Astrocyte (in vitro differentiated cells and primary cell): ENCODE results near the gene PADI3. TPM values are rescaled to one million over a fixed set of nuclear protein-coding genes. Genes with fewer than 3 reads are reported as not detected.

Experiments
- DNase-seq: peaks from one replicate; pipeline ENCODE4 v3.0.0-alpha.2; 2010; ENCODE audit warnings: low read depth
- FAIRE-seq: peaks from 2 replicates; lab custom pipeline; 2011; peaks lifted over from hg19 to GRCh38; lab: Jason Lieb, UNC
- H2AFZ ChIP-seq: 2 replicates; pipeline ENCODE4 v1.6.0; 2012; ENCODE audit warnings: low read depth, low read length, inconsistent platforms
- H3K27ac ChIP-seq: 2 replicates; pipeline ENCODE4 v1.5.1; 2011; ENCODE audit warnings: low read depth, low read length, inconsistent platforms
- H3K27me3 ChIP-seq: 2 replicates; pipeline ENCODE4 v1.6.0; 2011; ENCODE audit warnings: low read length, inconsistent platforms; ENCODE audit not compliant: insufficient read depth
- H3K36me3 ChIP-seq: 2 replicates; pipeline ENCODE4 v1.5.1; 2011; ENCODE audit warnings: low read length, inconsistent platforms; ENCODE audit not compliant: insufficient read depth
- H3K4me1 ChIP-seq: 2 replicates; pipeline ENCODE4 v1.5.1; 2011; ENCODE audit warnings: low read length, inconsistent platforms; ENCODE audit not compliant: insufficient read depth
- H3K4me2 ChIP-seq: 2 replicates; pipeline ENCODE4 v1.6.0; 2012; ENCODE audit warnings: low read length, inconsistent platforms
- H3K4me3 ChIP-seq: 2 replicates; pipeline ENCODE4 v1.5.1; 2011; ENCODE audit warnings: low read depth, mild to moderate bottlenecking, low read length, inconsistent platforms; ENCODE audit not compliant: insufficient read depth
- H3K79me2 ChIP-seq: 2 replicates; pipeline ENCODE4 v1.6.0; 2012; ENCODE audit warnings: mild to moderate bottlenecking, low read length, inconsistent platforms; ENCODE audit not compliant: insufficient read depth
- H3K9ac ChIP-seq: 2 replicates; pipeline ENCODE4 v1.6.0; 2012; ENCODE audit warnings: mild to moderate bottlenecking, low read length, inconsistent platforms
- H3K9me3 ChIP-seq: 2 replicates; pipeline ENCODE4 v1.5.1; 2012; ENCODE audit warnings: low read depth, mild to moderate bottlenecking, low read length, inconsistent platforms; ENCODE audit not compliant: insufficient read depth
- H4K20me1 ChIP-seq: 2 replicates; pipeline ENCODE4 v1.6.0; 2012; ENCODE audit warnings: low read length, inconsistent platforms; ENCODE audit not compliant: insufficient read depth
- H3K27ac Mint-ChIP-seq: one replicate; pipeline ENCODE4 v1.8.0; 2021; ENCODE audit warnings: mild to moderate bottlenecking, mixed read lengths; ENCODE audit not compliant: unreplicated experiment
- H3K27me3 Mint-ChIP-seq: one replicate; pipeline ENCODE4 v1.8.0; 2021; ENCODE audit warnings: low read depth, mixed read lengths; ENCODE audit not compliant: unreplicated experiment
- H3K36me3 Mint-ChIP-seq: one replicate; pipeline ENCODE4 v1.8.0; 2021; ENCODE audit warnings: low read depth, mixed read lengths; ENCODE audit not compliant: unreplicated experiment
- H3K4me1 Mint-ChIP-seq: one replicate; pipeline ENCODE4 v1.8.0; 2021; ENCODE audit warnings: low read depth, mixed read lengths; ENCODE audit not compliant: unreplicated experiment
- H3K4me3 Mint-ChIP-seq: one replicate; pipeline ENCODE4 v1.8.0; 2021; ENCODE audit warnings: mild to moderate bottlenecking, moderate library complexity, mixed read lengths; ENCODE audit not compliant: unreplicated experiment
- H3K9me3 Mint-ChIP-seq: one replicate; pipeline ENCODE4 v1.8.0; 2021; ENCODE audit warnings: mild to moderate bottlenecking, mixed read lengths; ENCODE audit not compliant: unreplicated experiment
- EZH2 ChIP-seq: IDR thresholded peaks from 2 replicates; pipeline ENCODE4 v1.6.1; 2012; ENCODE audit warnings: mild to moderate bottlenecking, low read length, inconsistent platforms; ENCODE audit not compliant: insufficient read depth
- total RNA-seq: library from RNA; stranded (reverse); gene quantifications from 2 replicates; pipeline ENCODE4 v1.2.1, GENCODE V29; 2021
- TF ChIP-seq, protein P1 (sequence below): IDR thresholded peaks from 2 replicates; pipeline ENCODE4 v1.5.1; 2011; ENCODE audit warnings: low read depth, mild to moderate bottlenecking, inconsistent platforms, low read length, moderate library complexity; ENCODE audit not compliant: insufficient read depth

The PADI3 gene
- total RNA-seq, 1 donor from 2014 or later, result 0.09 TPM

DNA sequence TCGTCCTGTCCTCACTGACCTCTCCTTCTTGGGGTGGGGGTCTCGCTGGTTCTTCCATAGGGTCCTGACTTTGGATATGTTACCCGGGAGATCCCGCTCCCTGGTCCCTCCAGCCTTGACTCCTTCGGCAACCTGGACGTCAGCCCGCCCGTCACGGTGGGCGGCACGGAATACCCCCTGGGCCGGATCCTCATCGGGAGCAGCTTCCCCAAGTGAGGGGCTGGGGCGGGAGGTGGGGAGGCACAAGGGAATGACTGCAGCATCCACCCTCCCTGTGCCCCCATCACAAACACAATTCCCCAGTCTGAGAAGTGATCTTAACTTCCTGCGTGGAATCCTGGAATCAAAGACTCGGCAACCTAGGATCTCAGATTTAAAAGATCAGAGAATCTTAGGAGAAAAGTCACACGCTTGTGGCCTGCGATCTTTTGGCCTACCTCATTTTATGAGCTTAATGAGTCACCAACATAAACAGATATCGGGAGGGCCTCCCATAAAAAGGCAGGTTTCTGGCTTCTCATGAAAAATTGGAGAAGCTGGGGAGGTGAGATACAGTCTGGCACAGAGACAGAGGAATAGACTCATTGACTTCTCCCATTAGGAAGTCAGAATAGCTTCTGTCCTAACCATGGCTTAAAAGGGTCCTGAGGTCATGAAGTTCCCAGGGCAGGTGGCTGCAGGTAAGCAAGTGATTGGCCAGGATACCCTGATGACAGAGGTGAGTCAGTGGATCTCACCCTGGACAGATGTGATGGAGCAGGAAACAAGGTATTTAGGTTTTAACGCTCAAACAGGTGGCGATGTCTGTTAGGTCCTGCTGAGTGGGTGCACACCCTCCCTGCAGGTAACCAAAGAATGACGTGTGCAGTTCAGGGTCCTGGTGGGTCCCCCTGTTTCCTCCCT, 15.9 kb upstream of the PADI3 start:
- H3K9ac ChIP-seq, result peak overlapping the region; percentile 73
- H3K36me3 ChIP-seq, result no peaks in the 10 kb centered on the region
- H3K4me3 ChIP-seq, result peak overlapping the region; percentile 9
- H3K27ac Mint-ChIP-seq, result peak overlapping the region; percentile 34
- peak overlapping the region; percentile 68 for H3K4me2 ChIP-seq
- H3K27me3 ChIP-seq, result no peaks in the 10 kb centered on the region
- peak overlapping the region; percentile 88 for H3K27ac ChIP-seq
- H3K4me3 Mint-ChIP-seq, result no peak overlapping the region
- H3K36me3 Mint-ChIP-seq, result no peaks in the 10 kb centered on the region
- H2AFZ ChIP-seq, result peak overlapping the region; percentile 22
- TF ChIP-seq, protein P1, sequence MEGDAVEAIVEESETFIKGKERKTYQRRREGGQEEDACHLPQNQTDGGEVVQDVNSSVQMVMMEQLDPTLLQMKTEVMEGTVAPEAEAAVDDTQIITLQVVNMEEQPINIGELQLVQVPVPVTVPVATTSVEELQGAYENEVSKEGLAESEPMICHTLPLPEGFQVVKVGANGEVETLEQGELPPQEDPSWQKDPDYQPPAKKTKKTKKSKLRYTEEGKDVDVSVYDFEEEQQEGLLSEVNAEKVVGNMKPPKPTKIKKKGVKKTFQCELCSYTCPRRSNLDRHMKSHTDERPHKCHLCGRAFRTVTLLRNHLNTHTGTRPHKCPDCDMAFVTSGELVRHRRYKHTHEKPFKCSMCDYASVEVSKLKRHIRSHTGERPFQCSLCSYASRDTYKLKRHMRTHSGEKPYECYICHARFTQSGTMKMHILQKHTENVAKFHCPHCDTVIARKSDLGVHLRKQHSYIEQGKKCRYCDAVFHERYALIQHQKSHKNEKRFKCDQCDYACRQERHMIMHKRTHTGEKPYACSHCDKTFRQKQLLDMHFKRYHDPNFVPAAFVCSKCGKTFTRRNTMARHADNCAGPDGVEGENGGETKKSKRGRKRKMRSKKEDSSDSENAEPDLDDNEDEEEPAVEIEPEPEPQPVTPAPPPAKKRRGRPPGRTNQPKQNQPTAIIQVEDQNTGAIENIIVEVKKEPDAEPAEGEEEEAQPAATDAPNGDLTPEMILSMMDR, result no peak
- TF ChIP-seq EZH2, result no peak
- peaks cover 30% of the 10 kb centered on the region for H3K4me1 ChIP-seq
- peaks cover 13% of the 10 kb centered on the region for H3K27me3 Mint-ChIP-seq
- H3K9me3 Mint-ChIP-seq, result no peaks in the 10 kb centered on the region
- H3K79me2 ChIP-seq, result no peaks in the 10 kb centered on the region
- no peaks in the 10 kb centered on the region for H3K9me3 ChIP-seq
- FAIRE-seq (peak; percentile 97), DNase-seq (peak; percentile 94)
- peaks cover 3% of the 10 kb centered on the region for H3K4me1 Mint-ChIP-seq
- H4K20me1 ChIP-seq, result no peaks in the 10 kb centered on the region

DNA sequence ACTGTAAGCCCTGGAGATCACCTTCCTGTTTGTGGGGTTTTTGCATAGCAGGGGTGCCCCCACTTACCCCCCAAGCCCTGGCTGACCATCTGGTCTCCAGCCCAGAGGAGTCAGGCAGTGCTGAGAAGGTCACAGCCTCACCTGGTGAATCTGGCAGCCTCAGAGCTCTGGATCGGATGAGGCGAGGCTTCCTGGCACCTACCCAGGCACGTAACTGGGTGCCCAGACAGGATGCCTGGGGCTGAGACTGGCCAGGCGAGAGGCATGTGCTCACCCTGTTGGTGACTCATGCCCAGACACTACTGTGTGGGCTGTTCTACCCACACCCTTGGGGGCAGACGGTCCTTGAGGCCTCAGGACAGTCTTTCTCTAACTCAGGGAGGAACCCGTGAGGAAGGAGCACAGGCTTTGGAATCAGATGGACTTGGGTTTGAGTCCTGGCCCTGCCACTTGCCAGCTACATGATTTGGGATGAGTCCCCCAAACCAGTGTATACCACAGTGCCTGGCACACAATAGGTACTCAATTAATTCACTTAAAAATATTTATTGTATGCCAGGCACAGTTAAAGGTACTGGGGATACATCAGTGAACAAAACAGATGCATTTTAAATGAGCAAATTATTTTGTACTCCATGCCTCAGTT, 15.1 kb upstream of the PADI3 start:
- peak; percentile 83 for FAIRE-seq
- H3K4me3 ChIP-seq, result peak overlapping the region; percentile 9
- TF ChIP-seq EZH2, result no peak

GRCh38 chr1:17234405-17234804, 14.5 kb upstream of the PADI3 start:
- peaks cover 30% of the 10 kb centered on the region for H3K4me1 ChIP-seq
- peak overlapping the region; percentile 88 for H3K27ac ChIP-seq
- peak overlapping the region; percentile 73 for H3K9ac ChIP-seq
- H3K36me3 ChIP-seq, result no peaks in the 10 kb centered on the region
- Mint-ChIP-seq H3K4me3 (no peak overlapping the region), H3K9me3 (no peaks in the 10 kb centered on the region), H3K4me1 (peaks cover 3% of the 10 kb centered on the region), H3K27me3 (peaks cover 12% of the 10 kb centered on the region), H3K36me3 (no peaks in the 10 kb centered on the region), H3K27ac (no peak overlapping the region)
- FAIRE-seq, result peak; percentile 68
- H3K27me3 ChIP-seq, result no peaks in the 10 kb centered on the region
- H4K20me1 ChIP-seq, result no peaks in the 10 kb centered on the region
- DNase-seq, result no peak
- H3K79me2 ChIP-seq, result no peaks in the 10 kb centered on the region
- no peak overlapping the region for H2AFZ ChIP-seq
- H3K4me2 ChIP-seq, result peak overlapping the region; percentile 68
- H3K9me3 ChIP-seq, result no peaks in the 10 kb centered on the region
- no peak for TF ChIP-seq EZH2
- TF ChIP-seq, protein P1, result no peak
- no peak overlapping the region for H3K4me3 ChIP-seq

More for the DNA sequence above, 15.1 kb upstream of the PADI3 start:
- Histone ChIP-seq H2AFZ (no peak overlapping the region), H3K9ac (peak overlapping the region; percentile 73), H3K27ac (peak overlapping the region; percentile 88), H3K9me3 (no peaks in the 10 kb centered on the region), H4K20me1 (no peaks in the 10 kb centered on the region), H3K27me3 (no peaks in the 10 kb centered on the region), H3K4me1 (peaks cover 30% of the 10 kb centered on the region), H3K79me2 (no peaks in the 10 kb centered on the region), H3K36me3 (no peaks in the 10 kb centered on the region), H3K4me2 (peak overlapping the region; percentile 68)
- Mint-ChIP-seq H3K4me3 (no peak overlapping the region), H3K4me1 (peaks cover 3% of the 10 kb centered on the region), H3K9me3 (no peaks in the 10 kb centered on the region), H3K27ac (peak overlapping the region; percentile 34), H3K27me3 (peaks cover 13% of the 10 kb centered on the region), H3K36me3 (no peaks in the 10 kb centered on the region)
- DNase-seq, result peak; percentile 91
